ENCODE data around the gene GNB2.
A peak's percentile ranks its signal among the peaks of the same experiment; 100 is the strongest.
"Not testable (repeated sequence)": the region's sequence is repeated elsewhere in the genome, so short reads cannot be mapped to it uniquely, and the experiment has no call there.

GNB2 gene

GRCh38 chr7:100665168-100665726 lies 8.3 kb upstream of the GNB2 start:
- no peak for DNase-seq

- DNase-seq = no peak
These were observed 6.0 kb upstream of the GNB2 start for GRCh38 chr7:100667331-100668068.

- DNase-seq = no peak
These were observed 5.5 kb upstream of the GNB2 start for GRCh38 chr7:100668069-100668449.

GRCh38 chr7:100669106-100669505 lies 4.4 kb upstream of the GNB2 start:
- DNase-seq = not testable (repeated sequence)

GRCh38 chr7:100670074-100670473 lies 3.5 kb upstream of the GNB2 start:
- DNase-seq = no peak

- no peak for DNase-seq
These were observed 1.9 kb upstream of the GNB2 start for GRCh38 chr7:100671353-100672327.

GRCh38 chr7:100673942-100674410 lies 436 bp downstream of the GNB2 start:
- DNase-seq = no peak

GRCh38 chr7:100674411-100675104 lies 1.0 kb downstream of the GNB2 start:
- DNase-seq = no peak

- DNase-seq = no peak
These were observed 1.5 kb downstream of the GNB2 start for GRCh38 chr7:100675105-100675451.

- peak; percentile 78 for DNase-seq
These were observed 2.2 kb downstream of the GNB2 start for GRCh38 chr7:100675581-100676350.

- DNase-seq = no peak
These were observed 3.2 kb downstream of the GNB2 start for GRCh38 chr7:100676501-100677306.

GRCh38 chr7:100677308-100678267 lies 4.0 kb downstream of the GNB2 start:
- DNase-seq = no peak

GRCh38 chr7:100678291-100678984 lies 4.9 kb downstream of the GNB2 start:
- no peak for DNase-seq

GRCh38 chr7:100679129-100679926 lies 5.8 kb downstream of the GNB2 start:
- no peak for DNase-seq

GRCh38 chr7:100679927-100680575 lies 6.5 kb downstream of the GNB2 start:
- DNase-seq = no peak

- no peak for DNase-seq
These were observed 7.2 kb downstream of the GNB2 start for GRCh38 chr7:100680576-100681271.

- DNase-seq = no peak
These were observed 8.1 kb downstream of the GNB2 start for GRCh38 chr7:100681491-100682227.

Measured in NCI-H1105 treated with DMSO at 0.1 percent for 48 hours (cell line).